Measurements from ENCODE around the gene ZNF2.

The ZNF2 gene

DNA sequence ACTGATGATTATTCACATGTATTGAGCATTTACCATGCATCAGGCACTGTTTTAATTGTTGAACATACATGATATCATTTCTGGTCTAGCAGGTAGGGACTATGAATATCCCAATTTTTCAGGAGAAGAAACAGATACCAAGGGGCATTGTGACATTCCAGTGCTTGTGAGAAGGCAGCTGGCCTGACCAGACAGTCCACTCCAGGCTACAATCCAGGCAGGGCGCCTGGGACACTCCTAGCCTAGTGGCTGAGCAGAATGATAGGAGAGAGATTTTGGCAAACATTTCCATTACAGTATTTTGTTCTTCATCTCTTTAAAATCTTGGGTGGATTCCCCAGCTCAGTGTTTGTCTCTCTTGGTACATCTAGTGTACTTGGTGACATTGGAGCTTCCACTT lies 66.6 kb downstream of the ZNF2 start:
- no peaks in the 10 kb centered on the region for H3K36me3 Mint-ChIP-seq (ENCODE audit: low read depth)
- H3K4me3 Mint-ChIP-seq, result no peak overlapping the region
- H3K27me3 Mint-ChIP-seq (ENCODE audit: low read depth), result no peaks in the 10 kb centered on the region
- no peak overlapping the region for H3K27ac Mint-ChIP-seq
- H3K9me3 Mint-ChIP-seq, result peaks cover 27% of the 10 kb centered on the region
- H3K4me1 Mint-ChIP-seq (ENCODE audit: low read depth), result no peaks in the 10 kb centered on the region

All from T-helper 1 cell treated with Interleukin-12 subunit alpha and Interleukin-12 subunit beta and Interleukin-4 antibody, amounts not matched to agents 30 μg/mL and 1 μg/mL, for 36 hours (primary cell).